Effector CD4-positive, alpha-beta T cell (primary cell): ENCODE data around the gene TSPAN6.

ENCODE experiments used
- DNase-seq: peaks from one replicate; pipeline ENCODE4 v3.0.0-alpha.2; 2020

The TSPAN6 gene

GRCh38 chrX:100647095-100647494 is 10.5 kb upstream of the TSPAN6 start:
- no peak for DNase-seq

GRCh38 chrX:100645106-100645505 is 8.5 kb upstream of the TSPAN6 start:
- no peak for DNase-seq

GRCh38 chrX:100643956-100644860 is 7.6 kb upstream of the TSPAN6 start, which contains the start of gene SRPX2:
SRPX2 (plus strand) TSS chrX:100644199; CDS start chrX:100646323, 2,124 bp downstream.
- DNase-seq = no peak

GRCh38 chrX:100643212-100643611 is 6.6 kb upstream of the TSPAN6 start:
- DNase-seq = no peak

- DNase-seq = no peak
Measured at GRCh38 chrX:100642290-100642689, 5.7 kb upstream of the TSPAN6 start.

GRCh38 chrX:100635989-100636320 is 651 bp downstream of the TSPAN6 start:
- DNase-seq = no peak

GRCh38 chrX:100635040-100635439 is 1.6 kb downstream of the TSPAN6 start:
- no peak for DNase-seq

GRCh38 chrX:100625985-100626491 is 10.6 kb downstream of the TSPAN6 start:
- no peak for DNase-seq

- DNase-seq = no peak
Measured at GRCh38 chrX:100623001-100623400, 13.6 kb downstream of the TSPAN6 start.

GRCh38 chrX:100615005-100615404 is 21.6 kb downstream of the TSPAN6 start:
- no peak for DNase-seq

GRCh38 chrX:100611951-100612350 is 24.7 kb downstream of the TSPAN6 start:
- no peak for DNase-seq

GRCh38 chrX:100609591-100609990 is 27.0 kb downstream of the TSPAN6 start:
- DNase-seq = no peak

- DNase-seq = no peak
Measured at GRCh38 chrX:100606753-100607152, 29.9 kb downstream of the TSPAN6 start.

GRCh38 chrX:100600758-100601157 is 35.8 kb downstream of the TSPAN6 start:
- no peak for DNase-seq

- no peak for DNase-seq
Measured at GRCh38 chrX:100600340-100600739, 36.3 kb downstream of the TSPAN6 start.

- DNase-seq = no peak
Measured at GRCh38 chrX:100599456-100599855, 37.1 kb downstream of the TSPAN6 start.

GRCh38 chrX:100596601-100597000 is 40.0 kb downstream of the TSPAN6 start:
- no peak for DNase-seq

- DNase-seq = no peak
Measured at GRCh38 chrX:100593581-100593980, 43.0 kb downstream of the TSPAN6 start.

GRCh38 chrX:100593126-100593525 is 43.5 kb downstream of the TSPAN6 start:
- DNase-seq = no peak

- DNase-seq = no peak
Measured at GRCh38 chrX:100591256-100592051, 45.2 kb downstream of the TSPAN6 start.

GRCh38 chrX:100587861-100588260 is 48.7 kb downstream of the TSPAN6 start:
- no peak for DNase-seq

- no peak for DNase-seq
Measured at GRCh38 chrX:100586747-100587146, 49.9 kb downstream of the TSPAN6 start.

GRCh38 chrX:100584611-100585010 is 52.0 kb downstream of the TSPAN6 start, which contains the start of gene TNMD:
TNMD (plus strand) TSS chrX:100584936; CDS start chrX:100585019, 83 bp downstream.
- DNase-seq = no peak
